Lower leg skin (tissue), 3 donors: Measurements from ENCODE around the gene TIRAP.

ENCODE experiments used
- CTCF ChIP-seq, 3 donors: fragments of 450-650 bp; IDR thresholded peaks; one replicate each; pipeline ENCODE4 v1.5.1; 2016; ENCODE audit warnings: antibody characterized with exemption in 3 of 3, mild to moderate bottlenecking in 3 of 3, moderate library complexity in 2 of 3
- POLR2A ChIP-seq, 2 donors: fragments of 450-650 bp; IDR thresholded peaks; one replicate each; pipeline ENCODE4 v1.6.1; 2016 to 2017; ENCODE audit warnings: antibody characterized with exemption in 2 of 2, mild to moderate bottlenecking in 1 of 2, moderate library complexity in 1 of 2

DNA sequence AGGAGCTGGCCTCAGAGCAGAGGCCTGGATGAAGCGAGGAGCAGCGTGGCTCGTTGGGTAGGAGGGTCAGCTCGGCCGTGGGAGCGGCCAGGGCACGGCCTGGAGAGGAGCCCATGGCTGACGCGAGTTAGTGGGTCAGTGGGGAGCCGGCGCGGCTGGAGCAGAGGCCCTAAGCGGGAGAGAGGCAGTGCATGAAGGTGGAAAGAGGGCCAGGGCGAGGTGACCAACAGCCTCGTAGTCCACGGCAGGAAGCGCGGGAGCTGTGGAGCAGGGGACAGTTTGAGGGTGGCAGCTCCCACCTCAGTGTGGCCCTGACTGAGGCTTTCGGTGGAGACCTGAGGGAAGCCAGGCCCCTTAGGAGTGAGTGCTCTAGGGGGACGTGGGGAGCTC is 45.1 kb downstream of the TIRAP start:
- TF ChIP-seq CTCF (IDR thresholded peaks at IDR 0.05) (no peak), POLR2A (IDR thresholded peaks at IDR 0.05) (no peak)
